MCF 10A (cell line): ENCODE measurements around the gene TMEM145. TPM values are rescaled to one million over a fixed set of nuclear protein-coding genes. Genes with fewer than 3 reads are reported as not detected.

Source experiments
- BruUV-seq: library from RNA; stranded (reverse); fragments of 400-500 nt; replicated peaks from 2 replicates; lab custom pipeline; 2021; lab: Mats Ljungman, UMichigan
- CTCF ChIA-PET: fragments of 300-600 bp; sonication (Branson Sonifier 250); formaldehyde crosslinking; extraction: SDS; loops from one replicate; lab custom pipeline; 2021; ENCODE audit warnings: antibody characterized with exemption, inconsistent platforms; lab: Yijun Ruan, JAX
- POLR2A ChIA-PET: fragments of 300-600, 350-650 bp; sonication (Branson Sonifier 250); formaldehyde crosslinking; extraction: SDS; loops from one replicate; lab custom pipeline; 2020; ENCODE audit warnings: antibody characterized with exemption, inconsistent platforms; lab: Yijun Ruan, JAX
- DNase-seq: peaks from one replicate; pipeline ENCODE4 v3.0.0-alpha.2; 2018; ENCODE audit not compliant: unreplicated experiment
- H3K27ac Mint-ChIP-seq: one replicate; pipeline ENCODE4 v1.8.0; 2022; ENCODE audit warnings: mild to moderate bottlenecking, low read depth, mixed read lengths; ENCODE audit not compliant: unreplicated experiment
- H3K27me3 Mint-ChIP-seq: one replicate; pipeline ENCODE4 v1.8.0; 2022; ENCODE audit warnings: mixed read lengths; ENCODE audit not compliant: insufficient read depth, unreplicated experiment
- H3K36me3 Mint-ChIP-seq: one replicate; pipeline ENCODE4 v1.8.0; 2022; ENCODE audit warnings: mild to moderate bottlenecking, moderate library complexity, mixed read lengths; ENCODE audit not compliant: insufficient read depth, unreplicated experiment
- H3K4me1 Mint-ChIP-seq: one replicate; pipeline ENCODE4 v1.8.0; 2022; ENCODE audit warnings: mixed read lengths; ENCODE audit not compliant: insufficient read depth, unreplicated experiment
- H3K4me3 Mint-ChIP-seq: one replicate; pipeline ENCODE4 v1.8.0; 2022; ENCODE audit warnings: mild to moderate bottlenecking, moderate library complexity, mixed read lengths; ENCODE audit not compliant: unreplicated experiment
- H3K9me3 Mint-ChIP-seq: one replicate; pipeline ENCODE4 v1.8.0; 2022; ENCODE audit warnings: mixed read lengths; ENCODE audit not compliant: unreplicated experiment
- intact Hi-C: fragments of 100-400 bp; cut with micrococcal nuclease; formaldehyde crosslinking; loops from 2 replicates; pipeline ENCODE4 v1.14.1; 2022
- total RNA-seq: library from RNA; stranded (reverse); gene quantifications from 2 replicates; pipeline ENCODE4 v1.2.3, GENCODE V29; 2022
- TF ChIP-seq, protein P1 (sequence below): fragments of 200-600 bp; IDR thresholded peaks from one replicate; pipeline ENCODE4 v1.8.0; 2022; ENCODE audit warnings: antibody characterized with exemption, mild to moderate bottlenecking; ENCODE audit not compliant: unreplicated experiment

Gene TMEM145
- total RNA-seq, 1 experiment from 2014 or later = not detected

- CTCF ChIA-PET = interaction anchor here (0.5 to 7.2 kb wide), 31 partner anchors 8 to 1527 kb away, joined by 3 to 145 read pairs (median 5); partner anchors contain the start of genes ERF, GSK3A, POU2F2 and PRR19
- H3K36me3 Mint-ChIP-seq = peaks cover 21% of the 10 kb centered on the region
- H3K4me3 Mint-ChIP-seq = no peak overlapping the region
- POLR2A ChIA-PET = interaction anchor here (0.6 to 7.5 kb wide), 9 partner anchors 10 to 116 kb away, joined by 3 to 158 read pairs (median 10); partner anchors contain the start of genes CIC, DEDD2, ERF and GSK3A
- no TSS peak for BruUV-seq
- H3K27ac Mint-ChIP-seq = peak overlapping the region; percentile 94
- H3K4me1 Mint-ChIP-seq = peaks cover 36% of the 10 kb centered on the region
- DNase-seq = peak; percentile 90
- H3K27me3 Mint-ChIP-seq = no peaks in the 10 kb centered on the region
- H3K9me3 Mint-ChIP-seq = no peaks in the 10 kb centered on the region
- TF ChIP-seq, protein P1, sequence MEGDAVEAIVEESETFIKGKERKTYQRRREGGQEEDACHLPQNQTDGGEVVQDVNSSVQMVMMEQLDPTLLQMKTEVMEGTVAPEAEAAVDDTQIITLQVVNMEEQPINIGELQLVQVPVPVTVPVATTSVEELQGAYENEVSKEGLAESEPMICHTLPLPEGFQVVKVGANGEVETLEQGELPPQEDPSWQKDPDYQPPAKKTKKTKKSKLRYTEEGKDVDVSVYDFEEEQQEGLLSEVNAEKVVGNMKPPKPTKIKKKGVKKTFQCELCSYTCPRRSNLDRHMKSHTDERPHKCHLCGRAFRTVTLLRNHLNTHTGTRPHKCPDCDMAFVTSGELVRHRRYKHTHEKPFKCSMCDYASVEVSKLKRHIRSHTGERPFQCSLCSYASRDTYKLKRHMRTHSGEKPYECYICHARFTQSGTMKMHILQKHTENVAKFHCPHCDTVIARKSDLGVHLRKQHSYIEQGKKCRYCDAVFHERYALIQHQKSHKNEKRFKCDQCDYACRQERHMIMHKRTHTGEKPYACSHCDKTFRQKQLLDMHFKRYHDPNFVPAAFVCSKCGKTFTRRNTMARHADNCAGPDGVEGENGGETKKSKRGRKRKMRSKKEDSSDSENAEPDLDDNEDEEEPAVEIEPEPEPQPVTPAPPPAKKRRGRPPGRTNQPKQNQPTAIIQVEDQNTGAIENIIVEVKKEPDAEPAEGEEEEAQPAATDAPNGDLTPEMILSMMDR = peak; percentile 93
- intact Hi-C loops = no loop called here
Measured at GRCh38 chr19:42279902-42280814, 33.0 kb upstream of the TMEM145 start.

GRCh38 chr19:42280815-42281145 is 32.3 kb upstream of the TMEM145 start:
- TF ChIP-seq, protein P1 = no peak
- Mint-ChIP-seq H3K36me3 (peaks cover 16% of the 10 kb centered on the region), H3K4me3 (no peak overlapping the region), H3K27ac (no peak overlapping the region), H3K9me3 (no peaks in the 10 kb centered on the region), H3K4me1 (peaks cover 34% of the 10 kb centered on the region), H3K27me3 (no peaks in the 10 kb centered on the region)
- ChIA-PET CTCF (interaction anchor here (0.5 to 7.2 kb wide), 8 partner anchors 11 to 97 kb away, joined by 3 to 145 read pairs (median 10); partner anchors contain the start of genes ERF and GSK3A), POLR2A (interaction anchor here (1.4 to 7.5 kb wide), 5 partner anchors 11 to 116 kb away, joined by 3 to 158 read pairs (median 21); partner anchors contain the start of genes CIC, GSK3A, PAFAH1B3 and PRR19)
- intact Hi-C loops = no loop called here
- no TSS peak for BruUV-seq
- peak; percentile 33 for DNase-seq

DNA sequence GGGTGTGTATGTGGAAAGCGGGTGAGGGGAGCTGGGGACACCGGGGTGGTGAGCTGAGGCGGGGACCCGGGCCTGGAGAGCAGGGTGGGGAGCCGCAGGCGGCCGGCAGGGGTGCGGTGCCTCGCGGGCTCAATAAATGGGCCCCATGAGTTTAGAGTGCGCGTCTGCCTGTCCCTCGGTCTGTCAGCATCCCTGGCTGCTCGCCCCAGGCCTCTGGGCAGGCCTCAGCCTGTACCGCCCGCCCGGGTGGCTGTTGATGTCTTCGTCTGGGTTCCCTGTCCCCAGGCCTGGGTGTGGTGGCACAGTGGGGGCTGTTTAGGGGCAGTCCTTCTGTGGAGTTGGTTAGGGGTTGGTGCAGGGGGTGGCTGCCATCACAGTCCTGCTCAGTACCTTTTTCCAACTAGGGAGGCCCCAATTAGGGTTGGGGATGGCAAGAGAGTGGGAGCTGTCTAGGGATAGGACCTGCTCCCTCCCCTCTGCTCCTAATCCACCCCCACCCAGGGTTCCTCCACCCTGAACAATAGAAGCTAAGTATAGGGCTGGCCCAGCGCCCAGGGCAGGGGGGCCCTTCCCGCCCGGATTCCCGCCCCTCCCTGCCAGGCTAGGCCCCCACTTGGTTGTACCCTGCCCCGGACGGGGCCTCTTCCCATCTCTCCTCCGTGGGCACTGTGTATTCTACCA is 31.8 kb upstream of the TMEM145 start:
- H3K9me3 Mint-ChIP-seq = no peaks in the 10 kb centered on the region
- no TSS peak for BruUV-seq
- peak; percentile 44 for DNase-seq
- H3K27ac Mint-ChIP-seq = peak overlapping the region; percentile 64
- ChIA-PET POLR2A (interaction anchor here (0.6 to 7.5 kb wide), 9 partner anchors 11 to 152 kb away, joined by 3 to 158 read pairs (median 3); partner anchors contain the start of genes CIC, GSK3A, PAFAH1B3 and PRR19), CTCF (interaction anchor here (0.5 to 7.2 kb wide), 6 partner anchors 11 to 98 kb away, joined by 3 to 145 read pairs (median 10); partner anchors contain the start of genes GSK3A and PAFAH1B3)
- H3K36me3 Mint-ChIP-seq = peaks cover 11% of the 10 kb centered on the region
- TF ChIP-seq, protein P1 = no peak
- intact Hi-C loops = no loop called here
- no peaks in the 10 kb centered on the region for H3K27me3 Mint-ChIP-seq
- H3K4me1 Mint-ChIP-seq = peaks cover 34% of the 10 kb centered on the region
- H3K4me3 Mint-ChIP-seq = no peak overlapping the region
